Medulla oblongata (tissue), 1 donor: Measurements from ENCODE around the gene C1QTNF9.
"Not testable (repeated sequence)": the region's sequence is repeated elsewhere in the genome, so short reads cannot be mapped to it uniquely, and the experiment has no call there.

Experiments
- DNase-seq: peaks from one replicate; pipeline ENCODE4 v3.0.0-alpha.2; 2015; ENCODE audit errors: extremely low spot score

The C1QTNF9 gene

GRCh38 chr13:24323036-24323738 lies 13.8 kb downstream of the C1QTNF9 start:
- DNase-seq: no peak

- DNase-seq: no peak
Observed at GRCh38 chr13:24323739-24324075, 14.3 kb downstream of the C1QTNF9 start.

- not testable (repeated sequence) for DNase-seq
Observed at GRCh38 chr13:24327598-24327997, 18.2 kb downstream of the C1QTNF9 start.

GRCh38 chr13:24328145-24328544 lies 18.8 kb downstream of the C1QTNF9 start:
- DNase-seq: no peak

GRCh38 chr13:24338721-24339120 lies 29.3 kb downstream of the C1QTNF9 start:
- DNase-seq: no peak

GRCh38 chr13:24339937-24340607 lies 30.7 kb downstream of the C1QTNF9 start:
- DNase-seq: no peak

GRCh38 chr13:24340608-24340955 lies 31.2 kb downstream of the C1QTNF9 start:
- no peak for DNase-seq

GRCh38 chr13:24341439-24341838 lies 32.1 kb downstream of the C1QTNF9 start:
- no peak for DNase-seq

GRCh38 chr13:24348385-24348784 lies 39.0 kb downstream of the C1QTNF9 start:
- no peak for DNase-seq

GRCh38 chr13:24348797-24349515 lies 39.6 kb downstream of the C1QTNF9 start:
- DNase-seq: no peak

- not testable (repeated sequence) for DNase-seq
Observed at GRCh38 chr13:24349778-24350664, 40.6 kb downstream of the C1QTNF9 start.

- DNase-seq: no peak
Observed at GRCh38 chr13:24351423-24351822, 42.0 kb downstream of the C1QTNF9 start.

GRCh38 chr13:24353736-24354135 lies 44.4 kb downstream of the C1QTNF9 start:
- no peak for DNase-seq

GRCh38 chr13:24355103-24355502 lies 45.7 kb downstream of the C1QTNF9 start:
- no peak for DNase-seq

- DNase-seq: no peak
Observed at GRCh38 chr13:24356270-24356669, 46.9 kb downstream of the C1QTNF9 start.

- no peak for DNase-seq
Observed at GRCh38 chr13:24356837-24357236, 47.5 kb downstream of the C1QTNF9 start.

- DNase-seq: no peak
Observed at GRCh38 chr13:24357756-24358155, 48.4 kb downstream of the C1QTNF9 start.

GRCh38 chr13:24358836-24359235 lies 49.5 kb downstream of the C1QTNF9 start:
- not testable (repeated sequence) for DNase-seq

GRCh38 chr13:24359252-24359651 lies 49.9 kb downstream of the C1QTNF9 start:
- not testable (repeated sequence) for DNase-seq

- DNase-seq: no peak
Observed at GRCh38 chr13:24360106-24360505, 50.7 kb downstream of the C1QTNF9 start.

- no peak for DNase-seq
Observed at GRCh38 chr13:24361113-24361512, 51.7 kb downstream of the C1QTNF9 start.

- DNase-seq: no peak
Observed at GRCh38 chr13:24361852-24362366, 52.5 kb downstream of the C1QTNF9 start.
